ENCODE results near the gene ZNF71. TPM values are rescaled to one million over a fixed set of nuclear protein-coding genes. Genes with fewer than 3 reads are reported as not detected.

Gene ZNF71
- polyA plus RNA-seq, 3 donors = 2.6 to 4.0 (median 4.0) TPM

Other genes starting within 250 kb of the ZNF71 start
- gene ZNF582, start 201.8 kb upstream of the ZNF71 start, polyA plus RNA-seq = 1 to 10 TPM; 1.4 to 4.9 (median 1.6) TPM
- gene ZNF583, start 191.0 kb upstream of the ZNF71 start, polyA plus RNA-seq = 1 to 10 TPM; 1.3 to 6.6 (median 4.0) TPM
- gene ZNF667, start 118.0 kb upstream of the ZNF71 start, polyA plus RNA-seq = under 1 TPM in 1 of 3 donors, not detected in 2; 0.14 TPM
- under 1 TPM in 2 of 3 donors, not detected in 1; 0.14 to 0.16 TPM for gene ZNF471, start 87.4 kb upstream of the ZNF71 start, polyA plus RNA-seq
- 1 to 10 TPM in 1 of 3 donors, under 1 TPM in 2; 0.31 to 1.1 (median 0.41) TPM for gene ZFP28, start 56.4 kb upstream of the ZNF71 start, polyA plus RNA-seq
- gene ZNF470, start 27.8 kb upstream of the ZNF71 start, polyA plus RNA-seq = under 1 TPM; 0.31 to 0.81 (median 0.40) TPM
- not detected for gene SMIM17, start 47.9 kb downstream of the ZNF71 start, polyA plus RNA-seq
- gene ZNF835, start 76.5 kb downstream of the ZNF71 start, polyA plus RNA-seq = under 1 TPM in 1 of 3 donors, not detected in 2; 0.07 TPM
- gene PEG3, start 245.4 kb downstream of the ZNF71 start, polyA plus RNA-seq = under 1 TPM in 2 of 3 donors, not detected in 1; 0.05 to 0.07 TPM
- gene ZIM2, start 245.4 kb downstream of the ZNF71 start, polyA plus RNA-seq = not detected

Measured in CD14-positive monocyte (primary cell).